HL-60 (cell line): ENCODE results near the gene CBX5.
A peak's percentile ranks its signal among the peaks of the same experiment; 100 is the strongest.

Source experiments
- DNase-seq, 2 experiments: peaks; one replicate each; pipeline ENCODE4 v3.0.0-alpha.2; 2010 to 2020; ENCODE audit warnings: low read depth in 1 of 2, low spot score in 1 of 2
- H3K27ac ChIP-seq: fragments of 250-450 bp; sonication (Bioruptor Pico); replicated peaks from 2 replicates; pipeline ENCODE4 v1.5.1; 2020; ENCODE audit warnings: mild to moderate bottlenecking, moderate library complexity
- H3K27me3 ChIP-seq: fragments of 250-450 bp; sonication (Bioruptor Pico); 2 replicates; pipeline ENCODE4 v1.5.1; 2021; ENCODE audit warnings: mild to moderate bottlenecking, moderate library complexity; ENCODE audit not compliant: insufficient read depth, poor library complexity, severe bottlenecking
- H3K4me3 ChIP-seq: replicated peaks from 2 replicates; pipeline ENCODE4 v1.5.1; 2011; ENCODE audit warnings: mild to moderate bottlenecking, control low read depth, low read length; ENCODE audit not compliant: insufficient read depth
- CTCF ChIP-seq: IDR thresholded peaks from one replicate; pipeline ENCODE4 v1.5.1; 2011; ENCODE audit warnings: low read length, control low read depth, inconsistent platforms; ENCODE audit not compliant: insufficient read depth
- GABPA ChIP-seq: IDR thresholded peaks from 2 replicates; pipeline ENCODE4 v1.6.1; 2012; ENCODE audit warnings: low read depth
- POLR2AphosphoS5 ChIP-seq: IDR thresholded peaks from 2 replicates; pipeline ENCODE4 v1.6.1; 2012; ENCODE audit warnings: low read depth
- REST ChIP-seq: IDR thresholded peaks from 2 replicates; pipeline ENCODE4 v1.6.1; 2012; ENCODE audit warnings: low read depth; ENCODE audit not compliant: insufficient replicate concordance
- SPI1 ChIP-seq: IDR thresholded peaks from 2 replicates; pipeline ENCODE4 v1.6.1; 2012; ENCODE audit warnings: low read depth, mild to moderate bottlenecking, borderline replicate concordance

Gene CBX5

GRCh38 chr12:54294953-54295566 is 15.1 kb upstream of the CBX5 start:
- H3K27me3 ChIP-seq = no peaks in the 10 kb centered on the region
- TF ChIP-seq REST (no peak), CTCF (no peak), GABPA (no peak), POLR2AphosphoS5 (0 out of 2 replicates have a peak, but pooled peaks have one; percentile 47)
- H3K27ac ChIP-seq = peak overlapping the region; percentile 91
- DNase-seq = no peak
- H3K4me3 ChIP-seq = no peak overlapping the region

GRCh38 chr12:54294152-54294952 is 14.4 kb upstream of the CBX5 start:
- Histone ChIP-seq H3K27me3 (no peaks in the 10 kb centered on the region), H3K4me3 (no peak overlapping the region), H3K27ac (peak overlapping the region; percentile 91)
- TF ChIP-seq GABPA (no peak), REST (no peak), SPI1 (no peak), POLR2AphosphoS5 (no peak), CTCF (peak; percentile 91)
- peak in 1 of 2 experiments; percentile 71 for DNase-seq

- no peak overlapping the region for H3K4me3 ChIP-seq
- no peaks in the 10 kb centered on the region for H3K27me3 ChIP-seq
- TF ChIP-seq SPI1 = no peak
- DNase-seq = no peak
- no peak overlapping the region; the same call in 1 of the 2 replicates for H3K27ac ChIP-seq
Measured at GRCh38 chr12:54292931-54293241, 13.0 kb upstream of the CBX5 start.

- Histone ChIP-seq H3K27ac (no peak overlapping the region; the same call in 1 of the 2 replicates), H3K4me3 (no peak overlapping the region), H3K27me3 (no peaks in the 10 kb centered on the region)
- TF ChIP-seq REST (no peak), POLR2AphosphoS5 (peak; percentile 48; the same call in 1 of the 2 replicates), CTCF (no peak), GABPA (no peak)
- DNase-seq = peak in 1 of 2 experiments; percentile 17
Measured at GRCh38 chr12:54292083-54292930, 12.4 kb upstream of the CBX5 start.
